Activated naive CD4-positive, alpha-beta T cell treated with anti-CD3 and anti-CD28 coated beads, Interleukin-2, amount 50 U/mL, for 72 hours (primary cell): ENCODE results near the gene CGB8. TPM values are rescaled to one million over a fixed set of nuclear protein-coding genes. Genes with fewer than 3 reads are reported as not detected.
"Not testable (repeated sequence)": the region's sequence is repeated elsewhere in the genome, so short reads cannot be mapped to it uniquely, and the experiment has no call there.

ENCODE experiments used
- ATAC-seq, 2 donors: fragments of 150-1000 bp; cut with Tn5 transposase; 2 replicates each; pipeline ENCODE4 v1.10.0; 2021; ENCODE audit warnings: mild to moderate bottlenecking in 2 of 2, moderate library complexity in 2 of 2
- DNase-seq, 2 donors: peaks; one replicate each; pipeline ENCODE4 v3.0.0; 2021 to 2022; ENCODE audit warnings: low spot score in 2 of 2
- H3K27ac Mint-ChIP-seq, 2 donors: one replicate each; pipeline ENCODE4 v1.8.0; 2022; ENCODE audit warnings: mild to moderate bottlenecking in 2 of 2, mixed read lengths in 2 of 2
- H3K36me3 Mint-ChIP-seq, 2 donors: one replicate each; pipeline ENCODE4 v1.8.0; 2022; ENCODE audit warnings: mixed read lengths in 2 of 2
- H3K9me3 Mint-ChIP-seq, 2 donors: one replicate each; pipeline ENCODE4 v1.8.0; 2022; ENCODE audit warnings: mixed read lengths in 2 of 2
- total RNA-seq, 2 donors: library from RNA; stranded (reverse); gene quantifications; one replicate each; pipeline ENCODE4 v1.2.3, GENCODE V29; 2022

The CGB8 gene
- total RNA-seq, 2 donors from 2014 or later, result not detected

DNA sequence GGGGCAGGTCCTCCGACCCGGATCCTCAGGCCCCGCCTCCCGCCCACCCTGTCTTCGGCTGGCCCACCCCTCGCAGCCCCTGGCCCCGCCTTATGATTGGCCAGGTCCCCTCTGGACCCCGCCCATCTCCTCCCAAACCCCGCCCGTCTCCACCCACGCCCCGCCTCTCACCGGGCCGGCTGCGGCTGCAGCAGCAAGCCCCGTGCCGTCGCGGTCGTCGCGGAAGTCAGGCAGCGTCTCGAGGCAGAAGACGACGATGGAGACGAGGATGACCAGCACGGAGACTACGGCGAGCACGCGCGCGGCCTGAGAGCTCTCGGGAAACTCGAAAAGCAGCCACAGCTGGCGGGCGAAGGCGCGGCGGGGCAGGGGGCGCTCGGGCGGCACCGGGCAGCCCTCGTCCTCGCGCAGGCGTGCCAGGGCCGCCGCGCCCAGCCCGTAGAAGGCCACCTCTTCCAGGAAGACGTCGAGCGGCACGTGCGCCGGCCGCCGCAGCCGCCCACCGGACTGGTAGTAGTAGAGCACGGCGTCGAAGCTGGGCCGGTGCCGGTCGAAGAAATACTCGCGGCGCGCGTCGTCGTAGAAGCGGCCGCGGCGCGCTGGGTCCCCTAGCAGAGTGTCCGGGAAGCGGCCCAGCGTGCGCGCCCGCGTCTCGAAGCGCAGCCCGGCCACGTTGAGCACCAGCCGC, 23.1 kb upstream of the CGB8 start:
- DNase-seq (no peak), ATAC-seq (no peak)
- H3K9me3 Mint-ChIP-seq, result peaks cover 0 to 8% of the 10 kb centered on the region in 2 donors
- H3K27ac Mint-ChIP-seq, result no peak overlapping the region
- H3K36me3 Mint-ChIP-seq, result peaks cover 10 to 22% of the 10 kb centered on the region in 2 donors

DNA sequence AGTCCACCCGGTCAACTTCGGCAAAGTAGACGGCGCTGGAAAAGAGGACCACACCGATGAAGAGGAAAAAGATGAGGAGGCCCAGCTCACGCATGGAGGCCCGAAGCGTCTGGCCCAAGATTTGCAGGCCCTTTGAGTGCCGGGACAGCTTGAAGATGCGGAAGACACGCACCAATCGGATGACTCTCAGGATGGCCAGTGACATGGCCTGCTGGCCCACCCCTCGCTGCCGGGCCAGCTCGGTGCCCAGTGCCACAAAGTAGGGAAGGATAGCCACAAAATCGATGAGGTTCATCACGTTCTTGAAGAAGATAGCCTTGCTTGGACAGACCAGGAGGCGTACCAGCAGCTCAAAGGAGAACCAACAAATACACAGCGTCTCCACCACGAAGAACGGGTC, 21.5 kb upstream of the CGB8 start:
- H3K27ac Mint-ChIP-seq, result no peak overlapping the region
- ATAC-seq, result no peak
- H3K9me3 Mint-ChIP-seq, result peaks cover 0 to 8% of the 10 kb centered on the region in 2 donors
- no peak for DNase-seq
- peaks cover 10 to 22% of the 10 kb centered on the region in 2 donors for H3K36me3 Mint-ChIP-seq

DNA sequence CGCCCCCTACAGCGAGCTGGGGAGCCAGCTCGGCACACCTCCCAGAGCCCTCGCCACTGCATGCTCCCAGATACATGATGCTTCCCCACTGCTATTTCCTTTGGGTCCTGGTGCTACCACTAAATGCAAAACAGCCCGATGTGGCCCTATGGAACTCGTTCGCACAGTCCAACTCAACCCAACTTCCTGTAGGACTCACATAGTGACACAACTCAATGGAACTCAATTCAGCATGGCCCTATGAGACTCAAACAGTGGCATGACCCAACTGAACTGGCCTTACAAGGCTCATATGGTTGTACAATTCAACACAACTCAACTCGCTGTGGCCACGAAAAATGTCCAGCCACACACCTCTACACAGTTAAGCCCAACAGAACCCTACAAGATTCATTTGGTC, 20.1 kb upstream of the CGB8 start:
- peaks cover 10 to 22% of the 10 kb centered on the region in 2 donors for H3K36me3 Mint-ChIP-seq
- ATAC-seq, result no peak
- H3K9me3 Mint-ChIP-seq, result peaks cover 0 to 8% of the 10 kb centered on the region in 2 donors
- H3K27ac Mint-ChIP-seq, result no peak overlapping the region
- DNase-seq, result no peak

DNA sequence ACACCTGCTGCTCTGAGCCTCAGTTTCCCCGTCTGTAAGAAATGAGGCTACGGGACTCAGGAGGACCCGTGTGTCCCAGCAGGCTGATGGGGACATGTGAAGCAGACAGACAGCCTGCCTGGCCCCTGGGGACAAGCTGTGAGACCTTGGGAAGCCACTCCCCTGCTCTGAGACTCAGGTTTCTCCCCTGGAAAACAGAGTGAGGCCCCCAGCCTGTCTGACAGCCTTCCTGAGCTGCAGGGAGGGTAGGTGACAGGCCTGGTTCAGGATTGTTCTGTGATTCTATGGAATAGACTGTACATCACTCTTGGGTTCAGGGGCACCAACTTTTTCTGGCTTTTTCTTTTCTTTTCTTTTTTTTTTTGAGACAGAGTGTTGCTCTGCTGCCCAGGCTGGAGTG, 18.6 kb upstream of the CGB8 start:
- H3K27ac Mint-ChIP-seq, result no peak overlapping the region
- DNase-seq, result no peak
- peaks cover 0 to 8% of the 10 kb centered on the region in 2 donors for H3K9me3 Mint-ChIP-seq
- H3K36me3 Mint-ChIP-seq, result peaks cover under 1 to 12% of the 10 kb centered on the region in 2 donors
- no peak for ATAC-seq

DNA sequence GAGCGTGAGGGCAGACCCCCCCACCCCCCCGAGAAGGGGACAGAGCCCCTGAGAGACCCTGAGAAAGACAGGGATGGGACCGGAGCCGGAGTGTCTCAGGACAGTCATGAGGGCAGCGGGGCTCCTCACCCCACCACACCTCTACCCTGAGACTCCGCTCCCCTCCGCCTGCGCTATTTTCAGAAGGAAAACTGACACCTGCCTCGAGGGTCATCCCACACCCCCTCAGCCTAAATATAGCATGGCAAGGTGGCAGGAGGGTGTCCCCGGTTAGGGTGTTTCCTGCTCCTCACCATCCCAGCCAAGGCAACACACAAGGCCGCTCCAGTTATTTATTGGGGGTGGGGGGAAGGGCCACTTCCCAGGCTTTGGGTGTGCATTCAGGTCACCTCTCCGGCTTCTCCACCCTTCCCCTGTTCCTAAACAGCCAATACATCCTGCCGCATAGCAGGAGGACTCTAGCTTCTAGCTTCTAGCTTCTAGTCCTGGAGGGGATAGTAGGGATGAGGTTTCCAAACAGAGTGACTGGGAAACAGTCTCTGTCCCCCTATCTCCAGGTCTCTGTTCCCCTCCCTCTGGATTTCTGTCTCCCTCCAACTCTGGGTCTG, 17.1 kb upstream of the CGB8 start:
- Mint-ChIP-seq H3K27ac (no peak overlapping the region), H3K36me3 (peaks cover 0 to 12% of the 10 kb centered on the region in 2 donors), H3K9me3 (peaks cover 0 to 8% of the 10 kb centered on the region in 2 donors)
- DNase-seq (no peak), ATAC-seq (no peak)

DNA sequence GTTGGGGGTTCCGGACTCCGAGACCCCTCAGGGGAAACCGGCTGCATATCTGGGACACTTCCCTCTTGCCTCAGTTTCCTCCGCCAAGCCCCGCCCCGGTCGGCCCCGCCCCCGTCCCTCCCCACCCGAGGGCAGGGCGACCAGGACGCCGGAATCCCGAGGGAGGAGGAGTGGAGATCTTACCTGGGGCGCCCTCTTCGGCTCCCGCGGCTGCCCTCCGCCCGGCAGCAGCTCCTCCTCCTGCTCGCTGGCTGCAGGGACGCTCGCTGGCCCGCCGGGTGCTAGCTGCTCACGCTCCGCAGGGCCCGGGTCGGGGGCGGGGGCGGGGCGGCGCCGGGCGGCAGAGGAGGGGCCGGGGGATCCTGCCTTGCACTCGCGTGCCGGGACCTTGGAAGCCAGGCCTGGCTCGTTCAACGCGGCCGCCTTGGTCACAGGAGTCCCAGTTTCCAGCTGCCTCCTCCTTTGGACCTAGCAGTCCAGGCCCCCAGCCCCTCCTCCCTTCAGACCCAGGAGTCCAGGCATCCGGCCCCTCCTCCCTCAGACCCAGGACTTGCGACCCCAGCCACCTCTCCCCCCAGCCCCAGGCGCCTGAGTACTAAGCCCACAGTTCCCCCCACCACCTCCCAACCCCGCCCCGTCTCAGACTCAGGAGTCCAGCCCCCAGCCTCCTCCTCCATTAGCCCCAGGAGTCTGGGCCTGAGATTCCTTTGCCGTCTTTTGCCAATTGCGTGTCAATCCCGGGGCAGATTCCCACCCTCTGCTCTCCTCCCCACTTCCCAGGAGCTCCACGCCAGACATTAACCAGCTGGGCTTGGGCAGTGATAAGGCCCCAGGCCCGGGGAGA, 16.1 kb upstream of the CGB8 start, which contains the start of gene NTF4:
Gene NTF4, minus strand, starts transcription at position 51 of the 844 bp plus-strand sequence. CDS start 2,821 bp downstream, outside the sequence.
- H3K27ac Mint-ChIP-seq, result no peak within 1 kb of the TSS
- ATAC-seq (peak; percentile 14 to 48), DNase-seq (no peak)
- H3K36me3 Mint-ChIP-seq, result peaks cover 0 to 7% of the 10 kb centered on the region in 2 donors
- H3K9me3 Mint-ChIP-seq, result peaks cover 0 to 8% of the 10 kb centered on the region in 2 donors

DNA sequence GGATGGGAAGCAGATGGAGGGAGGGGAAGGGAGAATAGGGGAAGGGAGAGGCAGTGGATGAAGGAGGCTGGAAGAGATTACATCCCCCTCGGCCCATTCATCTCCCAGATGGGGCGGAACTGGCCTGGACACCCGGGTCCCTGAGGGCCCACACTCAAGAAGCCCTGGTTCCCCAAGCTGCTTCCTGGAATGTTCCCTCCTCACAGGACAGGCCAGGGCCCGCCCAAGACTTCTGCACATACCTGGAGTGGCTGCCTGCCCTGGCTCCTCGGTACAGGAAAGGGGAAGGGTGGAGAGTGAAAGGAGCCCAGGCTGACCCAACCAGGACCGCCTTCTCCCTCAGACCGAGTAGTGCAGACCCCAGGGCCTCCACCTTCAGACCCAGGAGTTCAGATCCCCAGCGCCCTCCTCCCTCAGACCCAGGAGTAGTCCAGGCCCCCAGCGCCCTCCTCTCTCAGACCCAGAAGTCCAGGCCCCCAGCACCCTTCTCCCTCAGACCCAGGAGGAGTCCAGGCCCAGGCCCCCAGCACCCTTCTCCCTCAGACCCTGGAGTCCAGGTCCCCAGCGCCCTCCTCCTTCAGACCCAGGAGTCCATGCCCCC, 15.2 kb upstream of the CGB8 start:
- H3K36me3 Mint-ChIP-seq, result peaks cover 0 to under 1% of the 10 kb centered on the region in 2 donors
- no peak for DNase-seq
- no peak for ATAC-seq
- H3K9me3 Mint-ChIP-seq, result peaks cover 0 to 1% of the 10 kb centered on the region in 2 donors
- H3K27ac Mint-ChIP-seq, result no peak overlapping the region

DNA sequence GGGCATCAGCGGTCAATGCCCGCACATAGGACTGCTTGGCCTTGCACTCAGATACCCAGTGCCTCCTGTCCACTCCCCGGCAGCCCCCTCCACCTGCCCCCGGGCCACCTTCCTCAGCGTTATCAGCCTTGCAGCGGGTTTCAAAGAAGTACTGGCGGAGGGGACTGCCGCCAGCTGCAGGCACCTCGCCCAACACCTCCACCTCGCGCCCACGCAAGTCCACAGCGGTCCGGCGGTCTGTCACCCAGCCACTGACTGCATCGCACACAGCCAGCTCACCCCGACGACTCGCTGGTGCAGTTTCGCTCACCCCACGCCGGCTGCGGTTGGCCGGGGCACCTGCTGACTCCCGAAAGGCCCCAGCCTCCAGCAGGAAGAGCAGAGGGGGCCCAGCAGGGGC, 12.5 kb upstream of the CGB8 start:
- DNase-seq (no peak), ATAC-seq (no peak)
- no peak overlapping the region for H3K27ac Mint-ChIP-seq
- no peaks in the 10 kb centered on the region for H3K9me3 Mint-ChIP-seq
- H3K36me3 Mint-ChIP-seq, result no peaks in the 10 kb centered on the region

DNA sequence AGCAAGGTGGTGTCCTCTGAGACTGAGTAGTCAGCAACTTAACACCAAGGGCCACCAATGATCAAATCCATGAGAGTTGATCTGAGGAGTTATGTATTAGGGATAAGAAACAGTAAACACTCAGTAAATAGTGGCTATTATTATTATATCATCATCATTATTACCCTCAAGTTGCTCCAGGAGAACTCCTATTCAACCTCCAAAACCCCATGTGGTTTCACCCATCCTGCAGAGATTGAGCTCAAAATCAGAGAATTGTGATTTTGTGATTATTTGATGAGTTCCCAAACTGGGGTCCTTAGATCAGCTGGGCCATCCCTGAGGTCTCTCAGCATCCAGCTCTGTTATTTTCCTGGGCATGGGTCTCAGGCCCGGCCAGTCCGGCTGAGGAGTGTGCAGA, 12.1 kb upstream of the CGB8 start:
- no peaks in the 10 kb centered on the region for H3K36me3 Mint-ChIP-seq
- no peaks in the 10 kb centered on the region for H3K9me3 Mint-ChIP-seq
- DNase-seq, result no peak
- H3K27ac Mint-ChIP-seq, result no peak overlapping the region
- ATAC-seq, result no peak

DNA sequence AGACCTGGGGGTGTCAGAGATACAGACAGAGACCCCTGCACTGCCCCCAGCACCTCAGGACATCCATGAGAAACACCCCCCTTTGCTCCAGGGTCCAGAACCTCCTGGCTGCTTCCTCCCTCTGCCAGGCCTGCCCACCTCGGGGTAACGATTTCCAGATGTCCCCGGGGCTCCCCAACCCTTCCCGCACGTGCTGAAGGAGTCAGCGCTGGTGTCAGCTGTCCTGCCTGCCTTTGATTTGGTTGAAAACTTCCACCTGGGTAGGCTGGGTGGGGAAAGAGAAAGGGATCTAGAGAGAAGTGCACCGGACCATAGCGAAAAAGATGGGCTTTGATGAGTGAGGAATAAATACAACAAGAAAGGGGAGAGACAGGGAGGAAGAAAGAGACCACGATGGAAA, 10.1 kb upstream of the CGB8 start:
- H3K36me3 Mint-ChIP-seq, result no peaks in the 10 kb centered on the region
- no peak for ATAC-seq
- H3K9me3 Mint-ChIP-seq, result no peaks in the 10 kb centered on the region
- no peak for DNase-seq
- H3K27ac Mint-ChIP-seq, result no peak overlapping the region

DNA sequence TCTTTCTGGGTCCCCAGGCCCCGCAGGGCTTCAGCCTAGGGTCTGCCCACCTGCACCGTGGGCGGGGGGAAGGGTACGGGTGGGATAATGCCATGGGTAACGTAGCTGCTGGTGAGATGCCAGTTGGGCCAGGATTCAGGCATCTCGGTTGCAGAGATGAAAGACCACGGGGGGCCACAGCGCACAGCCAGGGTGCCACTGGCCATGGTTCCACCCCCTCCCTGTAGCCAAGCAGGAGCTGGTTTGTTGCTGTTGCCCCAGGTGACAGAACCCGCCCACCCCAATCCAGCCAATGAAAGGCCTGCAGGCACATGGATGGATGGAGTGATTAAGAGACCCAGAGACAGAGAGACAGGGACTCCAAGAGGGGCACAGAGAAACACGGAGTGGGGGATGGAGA, 9.7 kb upstream of the CGB8 start:
- Mint-ChIP-seq H3K9me3 (no peaks in the 10 kb centered on the region), H3K27ac (no peak overlapping the region), H3K36me3 (no peaks in the 10 kb centered on the region)
- no peak for DNase-seq
- ATAC-seq, result peak in 1 of 2 donors; percentile 43

DNA sequence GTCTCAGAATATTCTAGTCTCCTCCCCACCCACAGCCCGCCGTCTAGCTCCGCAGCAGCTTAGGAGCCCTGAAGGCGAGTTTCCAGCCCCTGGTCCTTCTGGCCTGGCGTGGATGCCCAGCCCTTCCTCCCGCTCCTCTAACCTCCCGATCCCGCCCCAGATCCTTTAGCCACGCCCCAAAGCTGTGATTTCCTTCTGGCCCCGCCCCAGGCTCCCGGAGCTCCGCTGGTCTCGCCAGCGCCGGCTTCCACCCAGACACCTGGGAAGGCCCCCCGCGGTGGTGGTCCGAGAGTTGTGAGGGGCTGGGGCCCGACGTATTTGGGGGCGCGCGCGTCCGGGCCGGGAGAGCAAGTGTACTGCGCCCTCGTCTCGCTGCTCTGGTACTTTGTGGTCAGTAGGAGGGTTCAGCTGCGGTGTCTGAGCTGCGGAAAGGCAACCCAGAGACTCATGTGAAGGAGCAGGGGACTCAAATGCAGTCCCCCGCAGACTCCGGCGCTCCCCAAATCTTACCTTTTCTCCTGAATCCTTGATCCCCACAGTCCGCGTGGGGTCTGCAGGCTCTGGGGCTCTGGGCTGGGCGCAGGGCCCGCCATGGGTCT, 8.8 kb upstream of the CGB8 start, which contains the start of gene CGB7:
Gene CGB7, minus strand, starts transcription at position 114 of the 599 bp plus-strand sequence. CDS start 2,374 bp downstream, outside the sequence.
- Mint-ChIP-seq H3K9me3 (no peaks in the 10 kb centered on the region), H3K27ac (no peak within 1 kb of the TSS), H3K36me3 (no peaks in the 10 kb centered on the region)
- peak in 1 of 2 donors; percentile 44 for DNase-seq
- ATAC-seq, result peak; percentile 24 to 40

DNA sequence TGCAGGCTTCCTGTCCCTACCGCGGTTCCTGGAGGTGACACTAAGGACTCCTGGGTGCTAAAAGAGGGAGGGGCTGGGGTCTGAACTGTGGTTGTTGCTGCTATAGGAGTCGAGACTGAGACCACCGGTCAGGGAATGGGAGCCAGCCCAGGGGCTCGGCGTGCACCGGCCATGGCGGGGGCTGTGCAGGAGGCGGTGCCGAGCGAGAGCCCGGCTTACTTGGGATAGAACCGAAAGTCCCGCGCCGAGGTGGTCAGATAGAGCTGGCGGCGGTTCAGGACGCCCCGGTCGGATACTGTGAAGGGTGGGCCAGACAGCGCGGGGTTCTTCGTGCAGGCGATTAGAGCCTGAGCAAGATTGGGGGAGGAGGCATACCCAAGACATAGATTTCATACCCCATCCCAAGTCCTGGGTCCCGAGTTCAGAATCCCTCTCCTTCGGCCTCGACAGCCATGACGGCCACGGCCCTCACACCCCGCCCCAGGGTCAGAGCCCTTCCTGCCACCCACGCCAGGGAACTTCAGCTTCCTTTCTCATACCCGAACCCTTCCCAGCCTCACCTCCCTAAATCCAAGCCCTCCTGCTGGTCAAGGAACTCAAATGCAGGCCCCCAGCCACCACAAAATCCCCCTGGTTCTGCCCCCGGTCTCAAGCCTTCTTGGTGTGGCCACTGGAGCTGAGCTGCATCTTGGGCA, 8.1 kb upstream of the CGB8 start:
- not testable (repeated sequence) for ATAC-seq, H3K9me3 Mint-ChIP-seq, DNase-seq, H3K36me3 Mint-ChIP-seq, H3K27ac Mint-ChIP-seq

DNA sequence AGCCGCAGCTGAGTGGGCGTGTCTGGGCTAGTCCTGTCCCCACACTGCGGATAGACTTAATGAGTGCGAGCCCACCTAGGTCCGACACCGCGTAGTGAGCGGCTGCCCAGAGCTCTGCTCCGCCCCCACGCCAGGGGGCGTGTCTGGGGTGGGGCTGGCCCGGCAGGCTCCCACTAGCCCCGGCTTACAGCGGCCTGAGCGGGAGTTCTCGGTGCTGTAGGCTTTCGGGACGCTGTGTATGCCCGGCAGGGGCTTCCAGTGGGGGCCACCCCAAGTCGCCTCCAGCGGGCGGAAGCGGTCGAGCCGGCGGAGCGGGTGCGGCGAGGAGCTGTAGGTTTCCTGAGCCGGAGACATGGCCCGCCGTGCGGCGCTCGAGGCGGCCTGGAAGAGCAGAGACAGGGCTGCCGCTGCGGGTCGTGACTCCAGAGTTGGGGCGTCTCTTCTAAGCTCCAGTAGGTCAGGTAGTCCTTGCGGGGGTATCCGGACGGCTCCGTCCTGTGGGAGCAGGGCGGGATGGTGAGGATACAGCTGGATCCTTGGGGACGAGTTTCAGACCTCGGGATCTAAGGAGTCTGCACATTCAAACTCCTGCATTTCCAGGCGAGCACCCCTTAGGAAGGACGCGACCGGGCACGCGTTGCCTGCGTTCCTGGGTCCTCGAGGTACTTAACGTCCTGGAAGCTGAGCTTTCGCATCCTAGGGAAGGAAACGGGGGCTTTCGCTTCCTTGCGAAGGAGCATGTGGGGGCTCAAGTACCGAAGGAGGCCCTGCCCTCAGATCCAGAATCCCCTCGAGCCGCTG, 7.4 kb upstream of the CGB8 start:
- no peak overlapping the region for H3K27ac Mint-ChIP-seq
- ATAC-seq, result peak; percentile 82 to 86
- H3K36me3 Mint-ChIP-seq, result no peaks in the 10 kb centered on the region

DNA sequence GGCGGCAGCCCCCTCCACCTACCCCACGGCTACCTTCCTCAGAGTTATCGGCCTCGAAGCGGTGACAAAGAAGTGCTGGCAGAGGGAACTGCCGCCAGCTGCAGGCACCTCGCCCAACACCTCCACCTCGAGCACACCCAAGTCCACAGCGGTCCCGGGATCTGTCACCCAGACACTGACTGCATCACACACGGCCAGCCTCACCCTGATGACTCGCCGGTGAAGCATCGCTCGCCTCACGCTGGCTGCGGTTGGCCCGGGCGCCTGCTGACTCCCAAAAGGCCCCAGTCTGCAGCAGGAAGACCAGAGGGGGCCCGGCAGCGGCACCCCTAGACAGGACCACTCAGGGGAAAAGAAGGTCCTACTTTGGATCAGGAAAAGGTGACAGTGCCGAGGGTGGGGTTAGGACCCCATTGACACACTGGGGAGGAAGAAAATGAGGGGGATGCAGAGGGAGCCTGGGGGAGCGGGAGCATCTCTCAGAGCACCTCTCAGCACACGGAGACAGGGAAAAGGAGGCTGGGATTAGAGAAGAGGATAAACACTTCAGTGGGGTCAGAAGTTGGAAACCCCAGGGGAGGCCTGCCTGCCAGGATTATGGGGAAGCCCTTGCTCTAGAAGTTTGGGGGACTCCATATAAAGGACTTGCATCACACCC, 1.6 kb upstream of the CGB8 start:
- not testable (repeated sequence) for H3K9me3 Mint-ChIP-seq, H3K27ac Mint-ChIP-seq, ATAC-seq, H3K36me3 Mint-ChIP-seq, DNase-seq

More for the DNA sequence above, 7.4 kb upstream of the CGB8 start:
- H3K9me3 Mint-ChIP-seq, result no peaks in the 10 kb centered on the region
- DNase-seq, result peak; percentile 64 to 68
